Measurements from ENCODE around the gene PLAGL2. TPM values are rescaled to one million over a fixed set of nuclear protein-coding genes. Genes with fewer than 3 reads are reported as not detected.

The PLAGL2 gene
- total and polyA plus RNA-seq, 2 experiments from 2014 or later = 13.2 to 28.2 TPM

- H3F3A ChIP-seq (replicated peaks; ENCODE audit: low read depth) = peaks cover 24% of the 10 kb centered on the region; the same call in 1 of the 2 replicates
- peaks cover 72% of the 10 kb centered on the region for H4K20me1 ChIP-seq (replicated peaks; ENCODE audit: insufficient read depth)
- Mint-ChIP-seq H3K27me3 (ENCODE audit: insufficient read depth, low read depth, poor library complexity) (peaks cover 8% of the 10 kb centered on the region), H3K4me1 (peaks cover 49% of the 10 kb centered on the region), H3K4me3 (no peak overlapping the region; the same call in 2 of the 3 replicates), H3K36me3 (ENCODE audit: low read depth) (peaks cover 46% of the 10 kb centered on the region), H3K27ac (peak overlapping the region; percentile 74), H3K9me3 (no peaks in the 10 kb centered on the region)
- peaks cover 96% of the 10 kb centered on the region for H3K79me2 ChIP-seq (replicated peaks; ENCODE audit: insufficient read depth)
- ATAC-seq (no peak), DNase-seq (ENCODE audit: low spot score) (no peak)
- H3K9me2 ChIP-seq (ENCODE audit: insufficient read depth) = no peaks in the 10 kb centered on the region
- no peak overlapping the region for H2AFZ ChIP-seq
- peaks cover 35% of the 10 kb centered on the region for H3K36me3 ChIP-seq (ENCODE audit: insufficient read depth)
- peaks cover 44% of the 10 kb centered on the region for H3K4me1 ChIP-seq (ENCODE audit: insufficient read depth)
- 0 out of 2 replicates have a peak overlapping the region, but pooled peaks have one; percentile 17 for H3K4me3 ChIP-seq
- H3K27me3 ChIP-seq (ENCODE audit: insufficient read depth) = no peaks in the 10 kb centered on the region
- H3K27ac ChIP-seq (ENCODE audit: low read depth) = peak overlapping the region; percentile 78
- no peak for TF ChIP-seq ZNF331 (CRISPR knock-in tag; IDR thresholded peaks at IDR 0.05; ENCODE audit: low read depth)
- no peak for TF ChIP-seq JUNB (IDR thresholded peaks at IDR 0.05; ENCODE audit: unreplicated experiment)
- TF ChIP-seq NANOG (IDR thresholded peaks at IDR 0.05; ENCODE audit: borderline replicate concordance) = no peak
- no peak for TF ChIP-seq ZNF462 (CRISPR knock-in tag; IDR thresholded peaks at IDR 0.05)
- TF ChIP-seq EZH2phosphoT487 (IDR thresholded peaks at IDR 0.05; ENCODE audit: unreplicated experiment) = no peak
- TF ChIP-seq ZNF114 (CRISPR knock-in tag; IDR thresholded peaks at IDR 0.05) = no peak
- no peak for TF ChIP-seq POLR2AphosphoS5 (IDR thresholded peaks at IDR 0.05; ENCODE audit: low read depth)
- TF ChIP-seq, protein P1, sequence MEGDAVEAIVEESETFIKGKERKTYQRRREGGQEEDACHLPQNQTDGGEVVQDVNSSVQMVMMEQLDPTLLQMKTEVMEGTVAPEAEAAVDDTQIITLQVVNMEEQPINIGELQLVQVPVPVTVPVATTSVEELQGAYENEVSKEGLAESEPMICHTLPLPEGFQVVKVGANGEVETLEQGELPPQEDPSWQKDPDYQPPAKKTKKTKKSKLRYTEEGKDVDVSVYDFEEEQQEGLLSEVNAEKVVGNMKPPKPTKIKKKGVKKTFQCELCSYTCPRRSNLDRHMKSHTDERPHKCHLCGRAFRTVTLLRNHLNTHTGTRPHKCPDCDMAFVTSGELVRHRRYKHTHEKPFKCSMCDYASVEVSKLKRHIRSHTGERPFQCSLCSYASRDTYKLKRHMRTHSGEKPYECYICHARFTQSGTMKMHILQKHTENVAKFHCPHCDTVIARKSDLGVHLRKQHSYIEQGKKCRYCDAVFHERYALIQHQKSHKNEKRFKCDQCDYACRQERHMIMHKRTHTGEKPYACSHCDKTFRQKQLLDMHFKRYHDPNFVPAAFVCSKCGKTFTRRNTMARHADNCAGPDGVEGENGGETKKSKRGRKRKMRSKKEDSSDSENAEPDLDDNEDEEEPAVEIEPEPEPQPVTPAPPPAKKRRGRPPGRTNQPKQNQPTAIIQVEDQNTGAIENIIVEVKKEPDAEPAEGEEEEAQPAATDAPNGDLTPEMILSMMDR (conservative IDR thresholded peaks at IDR 0.05; ENCODE audit: low read depth in 2 of 2) = no peak
- TF ChIP-seq EZH2 (IDR thresholded peaks at IDR 0.05; ENCODE audit: low read depth, unreplicated experiment) = no peak
- no peak for TF ChIP-seq ETS1 (IDR thresholded peaks at IDR 0.05)
- no peak for TF ChIP-seq STAT1 (IDR thresholded peaks at IDR 0.05; ENCODE audit: unreplicated experiment)
- no peak for TF ChIP-seq REST (IDR thresholded peaks at IDR 0.05; ENCODE audit: unreplicated experiment)
- TF ChIP-seq CREB1 (CRISPR knock-in tag; IDR thresholded peaks at IDR 0.05; ENCODE audit: low read depth) = no peak
- peak overlapping the region; percentile 44 for H3K4me2 ChIP-seq
These were observed 4.0 kb downstream of the PLAGL2 start for GRCh38 chr20:32203356-32204204.

Data from GM23338 (cell line).